Subcutaneous adipose tissue (tissue), 4 donors: ENCODE measurements around the gene SNTA1. TPM values are rescaled to one million over a fixed set of nuclear protein-coding genes. Genes with fewer than 3 reads are reported as not detected.

Experiments used
- CTCF ChIP-seq: fragments of 450-650 bp; IDR thresholded peaks from one replicate; pipeline ENCODE4 v1.5.1; 2016; ENCODE audit warnings: low read depth, mild to moderate bottlenecking, control low read depth, antibody characterized with exemption, moderate library complexity
- total RNA-seq, 4 donors: library from RNA; depleted of rRNA; stranded (reverse); fragments of >200 nt; gene quantifications; one replicate each; pipeline ENCODE4 v1.1.0, GENCODE V29; 2016

SNTA1 gene
- total RNA-seq, 4 donors from 2014 or later: 28.6 to 144 (median 56.5) TPM

GRCh38 chr20:33423141-33423834 is 20.3 kb downstream of the SNTA1 start:
- no peak for TF ChIP-seq CTCF

- TF ChIP-seq CTCF: no peak
Observed at GRCh38 chr20:33419140-33419974, 24.2 kb downstream of the SNTA1 start.

GRCh38 chr20:33418033-33418432 is 25.5 kb downstream of the SNTA1 start:
- no peak for TF ChIP-seq CTCF

GRCh38 chr20:33415948-33416347 is 27.6 kb downstream of the SNTA1 start:
- TF ChIP-seq CTCF: no peak

- TF ChIP-seq CTCF: no peak
Observed at GRCh38 chr20:33412484-33412838, 31.1 kb downstream of the SNTA1 start.

GRCh38 chr20:33411711-33412483 is 31.7 kb downstream of the SNTA1 start:
- no peak for TF ChIP-seq CTCF

GRCh38 chr20:33411242-33411641 is 32.3 kb downstream of the SNTA1 start:
- no peak for TF ChIP-seq CTCF
